Measurements from ENCODE around the gene CYP26B1. TPM values are rescaled to one million over a fixed set of nuclear protein-coding genes. Genes with fewer than 3 reads are reported as not detected.

Gene CYP26B1
- total RNA-seq, 1 experiment from 2014 or later, result 0.20 TPM

- no peak overlapping the region for H2AK5ac ChIP-seq (ENCODE audit: insufficient read length, low read length)
- no peak overlapping the region for H2BK12ac ChIP-seq (ENCODE audit: insufficient read length, low read depth, low read length)
- no peaks in the 10 kb centered on the region for H3K23me2 ChIP-seq (ENCODE audit: insufficient read length, low read depth, low read length, poor library complexity, severe bottlenecking)
- H3K9me3 ChIP-seq (ENCODE audit: control insufficient read depth, low read depth, low read length), result no peaks in the 10 kb centered on the region
- no peak overlapping the region for H3K18ac ChIP-seq (ENCODE audit: insufficient read length, low read depth, low read length)
- no peak overlapping the region for H3K56ac ChIP-seq (ENCODE audit: insufficient read length, low read depth, low read length)
- Mint-ChIP-seq H3K27ac (no peak overlapping the region), H3K4me3 (no peak overlapping the region), H3K27me3 (ENCODE audit: low read depth) (peaks cover 44% of the 10 kb centered on the region), H3K9me3 (no peaks in the 10 kb centered on the region; a peak in 1 of 5 replicates), H3K36me3 (ENCODE audit: insufficient read depth in 1 of 3, low read depth in 3 of 3) (no peaks in the 10 kb centered on the region), H3K4me1 (peaks cover 0 to 14% of the 10 kb centered on the region in 2 experiments; a peak in 2 of 4 replicates)
- no peak overlapping the region for H3T11ph ChIP-seq (ENCODE audit: low read length)
- no peaks in the 10 kb centered on the region for H3K4me1 ChIP-seq (ENCODE audit: insufficient read depth, low read length)
- no peak overlapping the region for H2BK20ac ChIP-seq (ENCODE audit: low read depth, low read length, poor library complexity, severe bottlenecking)
- H2AFZ ChIP-seq (ENCODE audit: low read length), result no peak overlapping the region
- no peak overlapping the region for H3K23ac ChIP-seq (ENCODE audit: insufficient read length, low read depth, low read length)
- no peak overlapping the region for H4K91ac ChIP-seq (ENCODE audit: insufficient read length, low read depth, low read length)
- no peak for TF ChIP-seq CTCF (conservative IDR thresholded peaks at IDR 0.05)
- no peak overlapping the region for H3K4me2 ChIP-seq (ENCODE audit: insufficient read depth, insufficient read length, low read length)
- no peak overlapping the region for H3K9ac ChIP-seq (ENCODE audit: extremely low read depth, insufficient read length, low read length)
- no CpG with 5 or more reads among the region's 7 CpGs for WGBS (ENCODE audit: extremely low coverage, insufficient read length, low lambda C conversion rate)
- H4K20me1 ChIP-seq (ENCODE audit: control insufficient read depth, insufficient read depth, insufficient read length), result no peaks in the 10 kb centered on the region
- no peak overlapping the region for H3K27ac ChIP-seq (ENCODE audit: insufficient read length, low read depth, low read length)
- H3K79me1 ChIP-seq (ENCODE audit: insufficient read depth, low read depth, low read length, poor library complexity, severe bottlenecking), result no peaks in the 10 kb centered on the region
- H3K27me3 ChIP-seq (ENCODE audit: insufficient read depth, low read length), result peaks cover 18% of the 10 kb centered on the region; the same call in 1 of the 2 replicates
- H3K14ac ChIP-seq (ENCODE audit: insufficient read depth, low read length), result no peak overlapping the region
- no peak overlapping the region for H2BK5ac ChIP-seq (ENCODE audit: insufficient read length, low read length)
- no peak for DNase-seq
- H4K8ac ChIP-seq (replicated peaks; ENCODE audit: insufficient read length, low read depth, low read length), result no peak overlapping the region
- H3K79me2 ChIP-seq (ENCODE audit: insufficient read depth, low read length), result no peaks in the 10 kb centered on the region
- H4K5ac ChIP-seq (ENCODE audit: insufficient read length, low read depth, low read length), result no peak overlapping the region
- no peak overlapping the region for H2BK15ac ChIP-seq (ENCODE audit: low read depth, low read length)
- no peak overlapping the region for H2BK120ac ChIP-seq (ENCODE audit: low read depth, low read length, poor library complexity, severe bottlenecking)
- H3K4ac ChIP-seq (ENCODE audit: low read depth, low read length), result no peak overlapping the region
These were observed 10.6 kb downstream of the CYP26B1 start for GRCh38 chr2:72136933-72137497.
